Measurements from ENCODE around the gene MBP. TPM values are rescaled to one million over a fixed set of nuclear protein-coding genes. Genes with fewer than 3 reads are reported as not detected.

Gene MBP
- total RNA-seq, 1 donor from 2014 or later: 90.6 TPM

DNA sequence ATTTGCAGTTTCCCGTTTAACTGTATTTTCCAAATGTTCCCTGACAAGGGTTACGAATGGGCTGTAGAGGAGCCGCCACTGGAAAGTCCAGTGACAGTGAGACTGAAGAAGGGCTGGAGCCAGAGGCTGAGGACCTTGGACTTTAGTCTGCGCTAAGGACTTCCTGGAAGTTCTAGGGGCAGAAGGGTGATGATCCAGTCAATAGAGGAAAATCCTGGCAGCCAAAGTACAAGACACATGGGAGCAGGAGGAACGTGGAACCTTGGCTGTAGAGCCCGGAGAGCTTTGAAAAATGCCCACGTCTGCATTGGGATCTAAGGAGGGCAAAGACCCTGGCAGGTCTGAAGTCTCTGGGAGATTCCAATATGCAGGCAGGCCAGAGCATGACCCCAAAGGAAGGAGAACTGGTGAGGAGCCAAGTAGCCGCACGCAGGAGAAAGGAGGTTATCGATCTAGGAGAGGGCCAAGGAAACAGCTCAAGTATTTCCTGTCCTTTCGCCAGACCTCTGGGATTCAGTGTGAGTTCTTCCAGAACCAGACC lies 28.5 kb downstream of the MBP start:
- no peak for DNase-seq
- H3K4me1 ChIP-seq: peaks cover 94% of the 10 kb centered on the region
- TF ChIP-seq CTCF (IDR thresholded peaks at IDR 0.05): no peak
- no peak for ATAC-seq
- H3K36me3 ChIP-seq: peaks cover 11% of the 10 kb centered on the region
- H3K4me3 ChIP-seq: no peak overlapping the region
- peak overlapping the region; percentile 7 for H3K27ac ChIP-seq
- H3K9me3 ChIP-seq: no peaks in the 10 kb centered on the region
- no peaks in the 10 kb centered on the region for H3K27me3 ChIP-seq (ENCODE audit: low read depth)
- intact Hi-C loops (cut with DNase I): no loop called here

DNA sequence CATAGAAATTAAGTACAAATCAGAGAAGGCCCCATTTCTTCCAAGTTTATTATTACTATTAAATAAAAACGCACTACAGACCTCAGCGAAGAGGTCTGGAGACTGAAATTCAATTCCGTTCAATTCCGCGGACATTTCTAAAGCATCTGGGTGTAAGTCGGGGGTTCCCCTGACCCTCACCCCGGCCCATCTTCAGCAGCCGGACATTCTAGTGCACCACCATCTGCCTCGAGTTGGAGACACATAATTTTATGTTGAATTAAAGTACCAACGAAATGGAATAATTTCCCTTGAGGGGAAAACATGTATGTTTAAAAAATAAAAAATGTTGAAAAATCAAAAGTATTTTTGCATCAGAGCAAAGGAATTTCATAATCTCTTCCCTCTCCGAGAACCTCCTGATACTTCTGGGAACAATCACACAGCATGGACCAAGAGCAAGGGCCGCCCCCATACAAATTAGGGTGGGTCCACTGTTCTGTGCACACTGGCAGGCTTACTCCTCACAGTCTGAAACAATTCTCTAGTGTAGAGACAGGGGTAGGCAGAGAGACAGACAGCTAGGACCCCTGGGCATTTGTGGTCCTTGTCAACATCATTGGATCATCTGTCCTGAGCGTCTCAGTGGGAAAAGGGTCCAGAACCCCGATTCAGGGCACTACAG lies 29.3 kb downstream of the MBP start:
- Histone ChIP-seq H3K4me1 (peaks cover 91% of the 10 kb centered on the region), H3K9me3 (no peaks in the 10 kb centered on the region), H3K36me3 (peaks cover 11% of the 10 kb centered on the region), H3K27ac (peak overlapping the region; percentile 42), H3K27me3 (ENCODE audit: low read depth) (no peaks in the 10 kb centered on the region), H3K4me3 (no peak overlapping the region)
- intact Hi-C loops (cut with DNase I): no loop called here
- DNase-seq: no peak
- no peak for TF ChIP-seq CTCF (IDR thresholded peaks at IDR 0.05)
- ATAC-seq: no peak

GRCh38 chr18:77102259-77103040 lies 30.1 kb downstream of the MBP start:
- Histone ChIP-seq H3K27me3 (ENCODE audit: low read depth) (no peaks in the 10 kb centered on the region), H3K4me3 (peak overlapping the region; percentile 15), H3K9me3 (no peaks in the 10 kb centered on the region), H3K27ac (peak overlapping the region; percentile 81), H3K36me3 (peaks cover 11% of the 10 kb centered on the region), H3K4me1 (peaks cover 91% of the 10 kb centered on the region)
- peak in 1 of 2 donors; percentile 24 for ATAC-seq
- no peak for TF ChIP-seq CTCF (IDR thresholded peaks at IDR 0.05)
- no peak for DNase-seq
- intact Hi-C loops (cut with DNase I): no loop called here

- intact Hi-C loops (cut with DNase I): no loop called here
- peak; percentile 84 for ATAC-seq
Observed at GRCh38 chr18:77101410-77102258, 30.9 kb downstream of the MBP start.

More at GRCh38 chr18:77101410-77102258, 30.9 kb downstream of the MBP start:
- TF ChIP-seq CTCF (IDR thresholded peaks at IDR 0.05): no peak
- Histone ChIP-seq H3K27me3 (ENCODE audit: low read depth) (no peaks in the 10 kb centered on the region), H3K36me3 (peaks cover 11% of the 10 kb centered on the region), H3K4me1 (peaks cover 85% of the 10 kb centered on the region), H3K27ac (peak overlapping the region; percentile 81), H3K9me3 (no peaks in the 10 kb centered on the region), H3K4me3 (peak overlapping the region; percentile 15)
- peak; percentile 88 for DNase-seq

Data from lower lobe of right lung (tissue), 2 donors.